HPDE6-E6E7 (cell line): Measurements from ENCODE around the gene EFNA5.

Source experiments
- DNase-seq: peaks from one replicate; pipeline ENCODE4 v3.0.0; 2011; ENCODE audit warnings: missing footprints; ENCODE audit errors: extremely low spot score

Gene EFNA5

GRCh38 chr5:107670932-107671741 is at the start of gene EFNA5:
TSS of gene EFNA5 (minus strand) at chr5:107670937.
- DNase-seq, result no peak

DNA sequence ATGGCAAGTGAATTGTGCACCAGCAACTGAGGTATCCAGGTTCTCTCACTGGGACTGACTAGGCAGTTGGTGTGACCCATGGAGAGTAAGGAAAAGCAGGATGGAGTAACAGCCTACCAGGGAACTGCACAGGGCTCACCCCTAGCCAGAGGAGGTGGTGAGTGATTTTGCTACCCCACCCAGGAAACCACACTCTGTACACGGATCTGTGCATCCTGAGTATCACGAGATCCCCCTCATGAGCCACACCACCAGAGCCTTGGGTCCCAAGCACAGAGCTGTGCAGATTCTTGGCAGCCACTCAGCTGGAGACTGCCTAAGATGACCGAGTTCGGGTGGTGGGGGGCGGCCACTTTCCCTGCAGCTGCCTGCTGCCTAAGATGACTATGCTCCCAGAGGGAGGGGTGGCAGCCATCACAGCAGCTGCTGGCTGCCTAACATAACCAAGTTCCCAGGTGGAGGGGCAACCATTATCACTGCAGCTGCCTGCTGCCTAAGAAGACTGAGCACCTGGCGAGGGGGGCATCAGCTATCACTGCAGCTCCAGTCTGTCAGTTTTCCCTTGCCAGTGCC is 48.4 kb upstream of the EFNA5 start:
- DNase-seq, result no peak

DNA sequence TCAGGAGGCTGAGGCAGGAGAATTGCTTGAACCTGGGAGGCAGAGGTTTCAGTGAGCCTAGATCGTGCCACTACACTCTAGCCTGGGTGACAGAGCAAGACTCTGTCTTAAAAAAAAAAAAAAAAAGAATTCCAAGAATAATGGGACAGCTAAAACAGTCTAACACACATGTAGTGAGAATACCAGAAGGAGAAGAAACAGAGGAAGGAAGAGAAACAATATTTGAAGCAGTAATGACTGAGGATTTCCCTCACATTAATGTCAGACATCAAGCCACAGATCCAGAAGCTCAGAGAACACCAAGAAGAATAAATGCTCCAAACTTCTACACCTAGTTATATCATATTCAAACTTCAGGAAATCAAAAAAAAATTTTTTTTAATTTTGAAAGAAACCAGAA is 47.1 kb upstream of the EFNA5 start:
- no peak for DNase-seq

DNA sequence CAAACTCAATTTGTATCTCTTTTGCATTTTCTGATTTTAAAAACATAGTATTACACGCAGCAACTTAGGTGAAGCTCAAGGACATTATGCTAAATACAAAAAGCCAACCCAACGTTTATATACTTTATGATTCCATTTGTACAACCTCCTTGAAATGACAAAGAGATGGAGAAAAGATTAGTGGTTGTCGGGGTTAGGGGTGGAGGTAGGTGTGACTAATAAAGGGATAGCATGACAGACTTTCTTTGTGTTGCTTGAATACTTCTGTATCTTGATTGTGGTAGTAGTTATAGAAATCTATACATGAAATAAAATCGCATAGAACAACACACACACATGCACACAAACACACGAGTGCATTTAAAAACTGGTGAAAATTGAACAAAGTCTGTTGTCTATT is 42.5 kb upstream of the EFNA5 start:
- DNase-seq, result no peak

DNA sequence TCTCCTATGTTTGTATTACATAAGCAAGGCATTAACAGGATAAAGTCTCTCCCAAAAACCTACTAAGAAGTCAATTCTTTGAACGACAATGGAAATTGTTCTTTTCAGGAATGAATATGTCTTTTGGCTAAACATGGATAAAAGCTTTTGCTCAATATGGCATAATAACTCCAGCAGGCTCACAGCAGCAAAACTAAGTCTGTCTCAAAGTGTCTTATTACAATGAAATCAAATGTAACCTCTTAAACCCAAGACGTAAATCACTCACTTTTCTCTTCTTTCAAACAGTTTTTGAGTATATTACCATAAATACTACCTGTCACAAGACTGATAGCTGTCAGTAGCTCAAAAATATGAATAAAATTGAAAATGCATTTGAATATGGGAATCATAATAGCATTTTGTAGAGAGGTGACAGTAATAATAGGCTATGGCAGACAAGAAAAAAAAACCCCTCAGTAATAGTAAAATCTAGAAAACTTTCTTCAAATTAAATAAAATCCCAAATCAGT is 41.7 kb upstream of the EFNA5 start:
- no peak for DNase-seq

GRCh38 chr5:107705402-107706014 is 34.8 kb upstream of the EFNA5 start:
- DNase-seq, result peak; percentile 19

GRCh38 chr5:107704681-107705401 is 34.1 kb upstream of the EFNA5 start:
- no peak for DNase-seq

DNA sequence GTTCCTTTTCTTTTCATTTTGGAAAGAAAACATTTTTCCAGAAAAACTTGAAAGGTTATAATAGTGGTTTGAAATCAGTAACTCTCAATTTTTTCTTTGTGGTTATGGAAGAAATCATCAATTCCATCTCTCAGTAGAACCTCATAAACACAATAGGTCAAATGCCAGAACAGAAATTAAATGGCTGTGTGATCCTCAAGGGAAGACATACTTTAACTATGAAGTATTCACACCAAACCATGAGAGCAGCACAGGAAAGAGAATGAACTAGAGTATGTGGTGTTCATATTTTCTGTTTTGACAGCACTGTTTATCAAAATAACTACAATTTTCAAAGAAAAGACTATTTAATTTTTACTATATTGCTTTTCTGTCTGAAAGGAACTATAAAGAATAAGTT is 29.7 kb upstream of the EFNA5 start:
- no peak for DNase-seq

GRCh38 chr5:107699425-107699824 is 28.7 kb upstream of the EFNA5 start:
- DNase-seq, result no peak

DNA sequence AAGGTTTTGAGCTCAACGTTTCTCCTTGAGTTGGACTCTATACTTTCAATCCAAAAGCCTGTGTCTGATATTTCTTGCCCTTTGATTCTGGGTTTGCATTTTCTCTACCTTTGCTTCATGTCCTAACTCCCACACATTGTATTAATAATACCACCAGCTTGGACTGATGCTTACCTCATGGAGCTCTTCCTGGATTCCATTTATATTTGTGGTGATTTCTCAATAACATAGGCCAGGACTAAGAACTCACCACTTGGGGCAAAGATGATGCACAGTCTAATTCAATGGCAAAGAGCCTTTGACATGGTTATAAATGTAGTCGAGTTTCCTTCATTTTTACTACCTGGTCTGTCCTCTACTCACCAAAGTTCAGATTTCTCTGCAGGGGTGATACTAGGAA is 27.5 kb upstream of the EFNA5 start:
- DNase-seq, result no peak

- DNase-seq, result no peak
These were observed 25.8 kb upstream of the EFNA5 start for GRCh38 chr5:107696498-107696897.

- no peak for DNase-seq
These were observed 25.3 kb upstream of the EFNA5 start for GRCh38 chr5:107696080-107696479.

DNA sequence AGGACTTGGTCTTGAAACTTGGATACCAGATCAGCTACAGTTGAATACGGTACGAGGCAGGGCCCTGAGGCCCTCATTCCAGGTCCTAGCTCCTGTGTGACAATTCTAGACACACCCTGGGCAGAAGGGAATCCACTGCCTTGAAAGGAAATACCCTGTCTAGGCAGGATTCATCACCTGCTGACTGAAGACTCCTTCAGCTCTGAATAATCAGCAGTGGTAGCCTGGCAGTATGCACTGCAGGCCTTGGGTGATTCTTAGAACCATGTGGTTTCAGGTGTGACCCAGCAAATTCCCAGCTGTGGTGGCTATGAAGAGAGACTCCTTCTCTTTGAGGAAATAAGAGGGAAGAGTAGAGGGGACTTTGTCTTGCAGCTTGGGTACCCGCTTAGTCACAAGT is 17.2 kb upstream of the EFNA5 start:
- no peak for DNase-seq

- no peak for DNase-seq
These were observed 16.7 kb upstream of the EFNA5 start for GRCh38 chr5:107687404-107687803.

DNA sequence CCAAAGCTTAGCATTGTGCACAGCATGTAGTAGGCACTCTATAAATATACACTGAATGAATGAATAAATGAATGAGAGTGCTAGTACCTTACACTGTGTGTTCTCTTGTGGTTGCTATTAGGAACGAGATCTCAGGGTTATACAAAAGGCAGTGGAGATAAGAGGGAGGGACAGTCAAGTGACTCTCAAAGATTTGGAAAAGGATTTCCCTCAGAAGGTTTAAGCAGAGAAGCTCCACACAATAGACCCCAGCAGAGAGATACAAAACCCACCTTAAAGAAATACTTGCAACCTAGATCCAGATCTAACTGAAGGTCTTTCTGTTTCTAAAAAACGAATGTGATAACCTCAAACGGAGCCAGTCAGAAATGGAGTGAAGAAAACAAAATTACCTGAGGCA is 11.8 kb upstream of the EFNA5 start:
- DNase-seq, result no peak

- no peak for DNase-seq
These were observed 10.1 kb upstream of the EFNA5 start for GRCh38 chr5:107680799-107681198.

GRCh38 chr5:107680099-107680498 is 9.4 kb upstream of the EFNA5 start:
- DNase-seq, result no peak

DNA sequence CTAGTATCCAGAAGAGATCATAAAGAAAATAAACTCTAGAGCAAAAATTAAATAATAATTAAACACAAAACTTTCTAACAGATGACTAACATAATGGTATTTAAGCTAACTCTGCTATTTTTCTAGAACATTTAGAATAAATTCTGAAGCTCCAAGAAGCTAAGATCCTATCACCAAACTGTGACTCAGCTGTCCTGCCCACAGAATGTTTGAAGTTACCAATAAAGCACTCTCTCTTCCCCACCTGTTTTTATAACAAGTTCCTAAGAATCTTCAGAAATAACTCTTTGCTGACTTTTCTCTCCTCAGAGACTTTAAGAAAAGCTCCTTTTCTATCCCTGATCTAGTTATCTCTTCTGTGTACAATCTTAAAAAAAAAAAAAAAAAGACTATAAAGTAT is 6.0 kb upstream of the EFNA5 start:
- no peak for DNase-seq

DNA sequence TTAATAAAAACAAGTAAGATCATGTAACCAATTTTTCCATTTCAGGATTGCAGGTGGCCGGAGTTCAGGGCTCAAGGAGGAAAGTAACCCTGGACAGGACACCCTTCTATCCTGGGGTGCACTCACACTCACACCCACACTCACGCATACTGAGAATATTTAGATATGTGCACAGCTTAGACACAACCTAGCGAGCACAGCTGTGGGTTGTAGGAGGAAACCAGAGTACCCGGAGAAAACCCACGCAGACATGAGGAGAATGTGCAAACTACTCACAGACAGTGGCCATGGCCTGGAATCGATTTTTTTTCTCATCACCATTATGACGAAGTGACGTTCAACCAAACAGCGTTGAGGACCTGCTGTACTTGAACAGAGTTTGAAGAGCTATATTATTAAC is 4.5 kb upstream of the EFNA5 start:
- DNase-seq, result no peak

DNA sequence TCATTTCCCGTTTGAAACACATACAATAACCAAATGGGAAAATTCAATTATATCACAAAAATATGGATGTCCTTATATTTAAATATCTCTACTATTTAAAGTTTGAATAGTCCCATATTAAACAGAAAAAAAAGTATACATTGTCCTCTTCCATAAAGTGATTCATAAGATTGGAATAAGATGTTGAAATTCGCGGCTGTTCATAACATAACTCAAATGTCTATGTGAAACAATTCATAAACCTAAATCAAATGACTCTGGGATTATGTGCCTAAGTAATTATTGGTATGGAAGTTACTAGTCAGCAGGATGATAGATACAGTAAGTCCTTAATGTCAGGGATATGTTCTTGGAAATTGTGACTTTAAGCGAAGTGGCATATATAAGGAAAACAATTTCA is 3.9 kb upstream of the EFNA5 start:
- DNase-seq, result no peak

GRCh38 chr5:107673368-107674136 is 2.8 kb upstream of the EFNA5 start:
- peak; percentile 82 for DNase-seq

GRCh38 chr5:107673039-107673367 is 2.3 kb upstream of the EFNA5 start:
- no peak for DNase-seq
